NOMO-1 treated with dmso at 0.1 percent for 144 hours (cell line): Measurements from ENCODE around the gene FAM120B.

Experiments
- DNase-seq: peaks from one replicate; lab custom pipeline; 2025; ENCODE audit not compliant: unreplicated experiment; lab: John Stamatoyannopoulos, UW

Gene FAM120B

GRCh38 chr6:170439366-170440361 is 133.1 kb downstream of the FAM120B start:
- no peak for DNase-seq

GRCh38 chr6:170440437-170440836 is 133.9 kb downstream of the FAM120B start:
- DNase-seq = no peak

- DNase-seq = no peak
These were observed 134.8 kb downstream of the FAM120B start for GRCh38 chr6:170441316-170441715.

GRCh38 chr6:170442596-170442995 is 136.0 kb downstream of the FAM120B start:
- no peak for DNase-seq

- no peak for DNase-seq
These were observed 136.6 kb downstream of the FAM120B start for GRCh38 chr6:170443151-170443662.

- DNase-seq = no peak
These were observed 137.6 kb downstream of the FAM120B start for GRCh38 chr6:170444056-170444591.

- DNase-seq = no peak
These were observed 138.3 kb downstream of the FAM120B start for GRCh38 chr6:170444811-170445211.

- no peak for DNase-seq
These were observed 138.9 kb downstream of the FAM120B start for GRCh38 chr6:170445487-170445886.

GRCh38 chr6:170445971-170446370 is 139.4 kb downstream of the FAM120B start:
- DNase-seq = no peak

- DNase-seq = no peak
These were observed 140.4 kb downstream of the FAM120B start for GRCh38 chr6:170446841-170447560.

GRCh38 chr6:170447561-170447930 is 141.0 kb downstream of the FAM120B start:
- no peak for DNase-seq

- no peak for DNase-seq
These were observed 141.8 kb downstream of the FAM120B start for GRCh38 chr6:170448317-170448716.

GRCh38 chr6:170448751-170449630 is 142.4 kb downstream of the FAM120B start:
- DNase-seq = no peak

GRCh38 chr6:170449835-170450753 is 143.5 kb downstream of the FAM120B start:
- DNase-seq = no peak

- no peak for DNase-seq
These were observed 144.6 kb downstream of the FAM120B start for GRCh38 chr6:170450916-170451761.

- DNase-seq = no peak
These were observed 145.4 kb downstream of the FAM120B start for GRCh38 chr6:170451762-170452651.

GRCh38 chr6:170452767-170453545 is 146.4 kb downstream of the FAM120B start:
- DNase-seq = no peak
